Stimulated activated CD8-positive, alpha-beta memory T cell treated with anti-CD3 and anti-CD28 coated beads, Interleukin-7, amount 100 ng/mL, for 1 hour (primary cell): ENCODE measurements around the gene KRT79.

Experiments used
- DNase-seq, 2 donors: peaks; one replicate each; pipeline ENCODE4 v3.0.0-alpha.2; 2020; ENCODE audit warnings: low read depth in 2 of 2

The KRT79 gene

DNA sequence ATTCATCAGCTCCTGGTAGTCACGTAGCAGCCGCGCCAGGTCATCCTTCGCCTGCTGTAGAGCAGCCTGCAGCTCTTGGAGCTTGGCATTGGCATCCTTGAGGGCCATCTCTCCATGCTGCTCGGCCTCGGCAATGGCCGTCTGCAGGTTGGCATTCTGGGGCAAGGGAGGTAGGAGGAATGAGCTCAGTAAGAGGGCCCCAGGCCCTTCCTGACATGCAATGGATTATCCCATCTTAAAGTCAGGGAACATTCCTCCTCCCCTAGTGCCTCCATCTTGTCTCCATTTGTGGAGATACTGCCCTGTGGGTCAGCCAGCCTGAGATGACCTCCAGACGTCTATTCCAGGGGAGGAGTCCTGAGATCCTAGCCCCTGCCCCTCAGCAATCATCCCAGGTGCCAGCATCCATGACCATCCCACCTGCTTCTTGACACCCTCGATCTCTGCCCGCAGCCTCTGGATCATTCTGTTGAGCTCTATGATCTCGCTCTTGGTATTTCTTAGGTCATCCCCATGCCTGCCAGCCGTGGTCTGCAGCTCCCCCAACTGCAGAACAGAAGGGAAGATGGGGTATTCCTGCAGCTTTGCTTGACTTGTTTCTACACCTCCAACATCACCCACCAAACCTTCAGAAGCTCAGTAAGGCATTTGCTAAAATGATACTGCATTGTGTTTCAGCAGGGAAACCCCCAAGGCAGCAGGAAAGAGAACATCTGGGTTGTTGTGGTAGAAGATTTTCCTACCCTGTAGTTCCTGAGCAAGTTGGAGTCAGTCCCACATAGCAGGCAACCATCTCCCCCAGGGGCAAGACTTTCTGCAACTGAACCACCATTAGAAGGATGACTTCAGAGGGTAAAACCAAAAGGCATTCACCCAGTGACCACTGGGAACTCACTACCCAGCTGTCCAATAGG is 42.6 kb downstream of the KRT79 start:
- no peak for DNase-seq

DNA sequence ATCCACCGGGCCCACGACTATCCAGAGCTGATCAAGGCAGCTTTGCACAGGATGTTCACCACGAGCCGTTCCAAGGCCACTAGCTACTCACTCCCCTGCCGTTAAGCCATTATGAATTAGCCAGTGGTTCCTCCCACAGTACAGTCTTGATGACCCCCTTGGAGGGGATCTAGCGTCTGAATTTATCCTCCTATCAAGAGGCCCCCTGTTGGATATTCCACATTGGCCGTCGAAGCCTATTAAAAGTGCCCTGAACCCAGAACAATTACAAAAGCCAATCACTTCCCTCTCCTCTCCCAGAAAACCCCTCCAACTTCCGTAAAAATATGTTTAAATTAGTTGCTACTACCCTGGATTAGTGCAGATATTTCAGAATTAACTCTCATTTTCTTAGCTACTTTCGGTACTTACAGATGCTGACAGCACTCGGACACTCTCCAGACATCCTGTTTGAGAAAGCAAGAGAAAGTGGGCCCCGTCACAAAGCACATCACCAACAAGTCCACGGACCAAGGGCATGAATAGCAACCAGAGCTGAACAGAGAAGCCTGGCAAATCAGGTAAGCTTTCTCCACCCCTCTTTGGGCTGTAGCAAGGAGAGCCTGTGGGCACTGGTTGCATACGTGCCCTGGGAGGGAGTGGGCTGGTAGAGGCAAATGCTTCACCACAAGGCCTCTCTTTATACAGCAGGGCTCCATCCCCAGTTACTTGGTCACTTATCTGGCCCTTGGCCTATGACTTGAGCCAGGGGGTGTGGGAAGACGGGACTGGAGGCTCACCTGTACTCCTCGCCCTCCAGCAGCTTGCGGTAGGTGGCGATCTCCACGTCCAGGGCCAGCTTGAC is 43.5 kb downstream of the KRT79 start:
- DNase-seq, result no peak

DNA sequence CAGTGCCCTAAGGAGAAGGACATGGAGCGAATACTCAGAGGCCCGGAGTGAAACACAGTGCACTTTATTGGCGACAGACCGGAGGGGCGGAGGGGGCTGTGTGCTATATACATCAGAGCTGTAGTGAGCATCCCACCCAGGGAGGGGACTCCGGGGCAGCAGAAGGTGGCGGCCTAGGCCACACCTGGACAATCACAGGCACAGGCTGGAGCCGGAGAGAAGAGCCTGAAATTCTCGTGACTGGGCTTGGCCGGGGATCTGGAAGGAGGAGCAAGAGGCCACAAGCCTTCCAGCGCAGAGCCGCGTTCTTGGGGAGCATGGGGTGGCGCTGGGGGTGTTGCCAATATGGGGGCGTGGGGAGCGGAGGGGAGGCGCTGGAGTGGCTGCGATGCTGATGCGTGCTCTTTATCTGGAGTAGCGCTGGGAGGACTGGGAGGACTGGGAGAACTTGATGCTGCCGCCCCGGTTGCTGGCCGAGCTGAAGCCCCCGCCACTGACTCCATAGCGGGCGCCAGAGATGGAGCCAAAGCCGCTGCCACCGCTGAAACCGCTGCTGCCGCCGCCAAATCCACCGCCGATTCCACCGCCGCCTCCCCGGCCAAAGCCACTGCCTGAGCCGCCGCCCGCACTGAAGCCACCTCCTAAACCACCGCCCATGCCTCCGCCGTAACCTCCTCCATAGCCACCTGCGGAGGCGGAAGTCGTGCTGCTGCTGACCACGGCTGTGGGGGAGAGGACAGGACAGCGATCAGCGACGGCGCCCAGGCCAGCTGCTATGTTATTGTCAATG is 44.3 kb downstream of the KRT79 start:
- no peak for DNase-seq

DNA sequence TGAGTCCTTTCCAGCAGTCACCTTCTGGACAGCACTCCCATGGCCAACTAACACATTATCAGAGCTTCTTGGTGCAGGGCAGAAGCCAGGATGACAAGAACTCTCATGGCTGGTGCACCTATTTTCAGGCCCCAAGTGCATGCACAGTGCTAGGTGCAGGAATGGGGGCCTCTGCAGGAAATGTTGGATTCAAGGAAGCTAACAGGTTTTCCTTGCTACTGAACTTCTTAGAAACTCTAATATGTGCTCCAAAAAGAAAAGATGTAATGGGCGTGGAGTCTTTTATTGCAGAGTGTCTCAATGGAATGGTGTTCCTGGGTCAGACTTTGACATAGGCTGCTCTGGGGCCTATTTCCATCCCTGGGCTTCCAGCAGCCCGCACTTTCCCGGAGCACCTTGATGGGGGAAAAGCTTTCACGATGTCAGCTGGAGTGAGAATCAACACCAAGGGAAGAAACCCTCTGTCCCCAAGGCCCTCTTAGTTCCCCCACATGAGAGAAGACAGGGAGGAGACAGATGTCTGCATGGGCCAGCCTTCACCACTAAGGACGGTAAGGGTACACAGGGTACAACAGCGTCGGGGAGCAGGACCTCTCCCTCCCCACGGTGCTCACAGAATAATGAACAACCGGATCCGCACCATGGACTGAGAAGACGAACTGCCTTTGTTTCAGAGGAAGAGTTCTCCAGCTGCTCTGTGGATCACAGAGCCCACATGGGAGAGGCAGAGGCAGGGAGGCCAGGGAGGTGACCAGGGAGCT is 45.1 kb downstream of the KRT79 start:
- DNase-seq, result no peak

DNA sequence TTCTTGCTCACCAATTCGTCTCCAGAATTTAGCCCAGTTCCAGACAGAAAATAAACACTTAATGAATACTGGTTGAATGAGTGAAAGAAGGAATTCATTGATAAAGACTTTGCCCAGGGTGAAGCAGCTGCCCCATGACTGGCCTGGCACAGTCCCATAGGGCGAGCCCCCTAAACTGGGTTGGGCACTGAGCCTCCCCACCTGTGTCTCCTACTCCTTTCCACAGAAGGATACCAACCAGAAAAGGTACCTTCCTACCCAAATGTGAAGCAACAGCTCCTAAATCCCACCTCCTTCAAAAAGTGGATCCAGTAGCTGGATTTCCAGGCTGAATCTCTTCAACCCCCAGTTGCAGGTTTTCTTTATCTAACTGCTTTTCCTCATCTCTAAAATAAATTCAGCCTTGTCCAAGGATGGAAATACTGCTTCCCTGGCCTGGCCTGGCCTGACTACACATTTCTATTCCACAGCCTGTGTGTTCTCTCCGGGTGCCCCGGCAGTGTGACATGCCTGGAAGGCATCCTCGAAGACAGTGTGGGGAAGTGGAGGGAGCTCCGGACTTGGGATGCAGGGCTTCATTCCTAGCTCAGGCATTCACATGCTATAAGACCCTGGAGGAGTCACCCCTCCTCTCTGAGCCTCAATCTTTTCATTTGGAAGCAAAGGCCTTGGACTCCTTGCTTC is 45.8 kb downstream of the KRT79 start:
- no peak for DNase-seq

DNA sequence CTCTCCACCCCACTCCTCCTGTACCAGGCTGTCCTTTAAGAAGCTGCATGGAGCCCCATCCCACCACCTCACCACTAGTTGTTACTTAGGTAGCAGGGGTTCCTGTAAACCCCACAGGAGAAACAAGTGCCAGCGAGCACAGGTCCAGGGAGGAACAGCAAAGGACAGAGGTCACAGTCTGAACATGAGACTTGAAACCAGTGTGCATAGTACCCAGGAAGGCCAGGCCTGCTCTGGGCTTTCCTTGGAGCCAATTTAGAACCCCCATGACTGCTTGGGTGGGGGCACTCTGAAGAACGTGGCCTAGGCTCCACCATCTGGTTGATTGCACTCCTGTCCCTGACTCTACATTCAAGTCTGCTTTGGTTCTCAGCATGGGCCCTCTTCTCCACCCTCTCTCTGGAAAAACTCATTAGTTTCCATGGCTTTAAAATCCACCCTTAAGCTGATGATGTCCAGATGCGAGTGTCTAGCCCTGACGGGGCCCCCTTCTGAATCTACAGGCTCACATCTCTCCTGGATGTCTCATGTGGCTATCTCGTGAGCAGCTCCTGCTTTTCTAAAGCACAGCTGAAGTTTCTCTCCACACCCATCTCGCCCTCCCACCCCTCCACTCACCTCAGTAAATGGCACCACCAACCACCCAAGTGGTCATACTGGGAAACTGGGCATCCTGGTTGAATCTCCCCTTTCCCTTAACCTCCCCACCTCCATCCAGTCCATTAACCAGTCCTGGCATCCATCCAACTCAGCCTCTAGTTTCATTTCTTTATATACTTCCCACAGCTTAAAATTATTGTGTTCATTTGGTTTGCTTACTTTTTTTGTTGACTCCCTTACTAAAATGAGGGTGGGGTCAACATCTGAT is 46.6 kb downstream of the KRT79 start:
- DNase-seq, result no peak

DNA sequence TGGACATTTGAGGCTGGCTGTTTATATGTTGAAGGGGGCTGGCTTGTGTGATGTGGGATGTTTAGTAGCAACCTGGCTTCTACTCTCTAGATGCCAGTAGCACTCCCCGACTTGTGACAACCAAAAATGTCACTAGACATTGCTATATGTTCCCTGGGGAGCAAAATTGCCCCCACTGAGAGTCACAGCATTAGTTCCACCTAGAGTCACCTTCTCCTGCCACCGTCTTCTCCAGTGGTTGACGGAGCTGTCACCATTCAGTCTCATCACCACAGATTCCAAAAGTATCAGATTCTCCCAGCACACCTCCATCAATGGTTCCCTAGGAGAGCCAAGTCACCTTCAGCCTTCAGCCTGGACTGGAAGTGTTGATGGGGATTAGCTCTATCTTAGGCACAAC is 49.2 kb downstream of the KRT79 start:
- DNase-seq, result no peak

DNA sequence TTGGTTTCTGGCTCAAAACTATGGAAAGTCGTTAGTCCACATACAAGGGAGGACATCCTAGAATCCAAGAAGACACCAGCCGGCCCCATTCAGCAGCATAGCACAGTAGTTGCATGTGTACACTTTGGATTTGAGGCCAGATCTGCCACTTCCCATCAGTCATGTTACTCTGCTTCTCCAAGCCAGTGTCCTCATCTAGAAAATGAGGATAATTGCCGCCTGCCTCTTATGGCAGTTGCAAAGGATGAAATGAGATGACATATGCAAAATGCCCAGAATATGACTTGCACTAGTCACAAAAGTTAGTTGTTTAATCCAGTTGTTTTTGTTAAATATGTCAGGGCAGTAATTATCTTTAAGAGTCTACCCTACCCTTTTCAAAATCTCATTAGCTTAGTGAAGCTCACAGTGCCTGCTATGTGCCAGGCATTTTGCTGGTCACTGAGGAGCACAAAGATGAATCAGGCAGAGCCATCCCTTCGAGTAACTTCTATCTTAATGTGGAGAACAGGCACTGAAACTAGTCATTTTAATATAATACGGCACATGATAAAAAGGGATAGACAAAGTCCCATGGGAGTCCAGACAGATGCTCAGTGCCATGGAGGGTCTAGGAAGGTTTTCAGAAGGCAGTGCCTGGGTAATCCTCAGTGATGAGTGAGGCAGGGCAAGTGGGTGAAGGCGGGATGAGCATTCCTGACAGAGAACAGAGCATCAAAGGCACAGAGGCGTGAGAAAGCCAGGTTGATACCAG is 50.4 kb downstream of the KRT79 start:
- no peak for DNase-seq

DNA sequence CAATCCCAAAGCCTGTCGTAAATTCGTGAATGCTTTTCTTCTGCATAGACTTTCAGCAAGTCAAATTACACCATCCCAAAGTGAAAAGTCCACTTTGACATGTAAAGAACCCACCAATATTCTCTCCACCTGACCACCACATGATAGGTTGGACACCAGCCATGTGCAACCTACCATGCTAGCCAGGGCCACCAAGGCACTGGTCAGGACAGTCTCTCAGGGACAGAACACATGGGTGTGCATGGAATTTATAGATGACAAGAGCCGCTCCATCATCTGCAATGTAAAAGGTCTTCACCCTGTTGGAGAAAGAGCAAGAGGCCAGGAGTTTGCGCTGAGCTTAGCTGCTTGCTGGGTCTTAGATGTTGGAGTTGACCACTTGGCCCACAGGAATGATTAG is 51.6 kb downstream of the KRT79 start:
- DNase-seq, result no peak

DNA sequence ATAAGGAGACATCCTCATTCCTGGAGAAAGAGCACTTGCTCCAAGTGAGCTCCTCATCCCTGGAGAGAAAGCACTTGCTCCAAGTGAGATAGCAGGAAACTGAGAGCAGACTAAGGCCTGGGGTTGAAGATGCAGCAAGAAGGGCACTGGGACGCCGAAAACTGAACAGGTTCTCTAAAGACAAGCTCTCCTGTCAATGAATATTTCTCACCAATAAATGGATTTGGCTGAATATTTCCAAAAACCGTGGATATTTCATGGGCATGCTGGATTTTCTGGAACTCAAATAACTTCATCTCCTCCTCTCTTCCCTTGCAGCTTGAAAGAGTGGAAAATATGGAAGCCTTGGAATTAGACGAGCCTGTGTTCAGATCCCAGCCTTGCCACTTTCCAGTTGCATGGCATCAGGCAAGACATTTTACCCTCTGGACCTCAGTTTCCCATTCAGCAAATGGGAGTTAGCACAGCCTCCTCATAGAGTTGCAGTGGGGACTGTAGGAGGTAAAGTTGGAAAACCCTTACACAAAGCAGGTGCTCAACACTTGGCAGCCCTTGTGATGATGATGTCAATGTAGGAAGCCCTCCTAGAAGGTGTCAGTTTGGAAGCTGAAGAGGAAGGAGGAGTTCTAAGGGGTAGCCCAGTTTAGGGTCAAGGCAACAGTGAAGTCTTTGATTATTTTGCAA is 52.6 kb downstream of the KRT79 start:
- DNase-seq, result no peak

DNA sequence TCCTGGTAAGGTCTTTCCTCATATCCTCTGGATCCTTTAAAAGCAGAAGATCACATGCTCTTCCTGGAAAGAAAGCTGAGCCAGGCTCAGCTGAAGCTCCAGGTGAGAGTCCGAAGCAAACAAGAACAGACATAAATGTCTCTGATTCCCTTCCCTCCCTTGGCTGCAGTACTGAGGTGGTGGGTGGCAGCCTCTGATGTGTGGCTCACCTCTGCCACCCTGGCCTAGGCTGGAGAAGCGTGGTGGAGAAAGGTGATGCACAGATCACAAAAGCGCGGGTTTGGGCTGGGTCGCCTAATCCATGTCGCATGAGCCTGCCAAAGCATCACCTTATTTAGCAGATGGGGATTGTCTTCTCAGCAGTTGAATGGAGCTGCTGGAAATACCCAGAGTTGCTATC is 54.2 kb downstream of the KRT79 start:
- no peak for DNase-seq

DNA sequence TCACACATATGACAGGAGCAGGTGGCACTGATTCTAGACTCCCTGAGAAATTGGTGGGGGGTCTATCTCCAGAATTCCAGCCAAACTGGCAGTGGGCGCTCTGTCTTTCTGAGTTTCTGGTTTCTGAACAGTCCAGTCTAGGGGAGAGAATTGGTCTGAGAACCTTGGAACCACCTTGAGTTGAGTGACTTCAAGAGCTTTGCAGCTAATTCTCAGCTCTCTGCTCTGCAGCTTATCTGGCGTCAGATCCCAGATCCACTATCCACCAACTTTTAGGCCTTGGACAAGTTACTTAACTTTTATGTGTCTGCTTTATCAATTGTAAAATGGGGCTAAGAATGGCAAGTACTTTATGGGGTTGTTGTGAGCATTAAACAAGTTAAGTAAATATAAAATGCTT is 55.3 kb downstream of the KRT79 start:
- no peak for DNase-seq

DNA sequence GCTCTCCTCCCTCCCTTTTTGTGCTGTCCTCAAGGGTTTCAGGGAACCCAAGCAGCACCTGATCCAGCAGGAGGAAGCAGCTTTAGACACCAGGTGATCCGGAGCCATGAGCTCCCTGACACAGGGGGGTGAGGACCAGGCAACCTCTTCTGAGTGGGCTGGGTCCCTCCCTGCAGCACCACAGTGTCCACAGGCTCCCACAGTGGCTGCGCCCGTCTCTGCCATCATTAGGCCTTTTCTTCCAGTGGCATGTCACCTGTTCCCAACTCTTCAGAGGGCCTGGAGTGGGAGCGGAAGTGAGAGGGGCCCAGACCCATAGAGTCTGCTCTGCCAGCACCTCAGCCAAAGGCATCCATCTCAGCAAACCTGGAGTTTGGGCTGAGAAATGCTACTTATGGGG is 56.5 kb downstream of the KRT79 start:
- DNase-seq, result no peak

DNA sequence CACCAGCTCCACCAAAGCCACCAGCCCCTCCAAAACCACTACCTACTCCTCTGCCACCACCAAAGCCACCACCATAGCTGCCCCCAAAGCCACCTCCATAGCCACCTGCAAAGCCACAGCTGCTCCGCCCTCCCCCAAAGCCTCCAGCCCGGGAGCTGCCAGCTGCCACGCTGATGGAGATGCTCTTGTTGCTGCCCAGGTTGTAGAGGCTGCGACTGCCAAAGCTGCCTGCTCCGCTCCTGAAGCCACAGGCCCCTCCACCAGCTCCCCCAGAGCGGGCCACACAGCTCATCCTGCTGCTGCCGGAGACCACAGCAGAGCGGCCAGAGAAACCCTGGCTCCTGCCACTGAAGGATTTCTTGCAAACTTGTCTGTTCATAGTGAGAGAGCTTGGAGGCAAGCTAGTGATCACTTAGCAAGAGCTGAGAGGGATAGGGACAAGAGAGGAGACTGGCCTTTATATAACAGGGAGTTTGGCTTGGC is 57.2 kb downstream of the KRT79 start, which contains the start of gene KRT76:
Gene KRT76, minus strand, starts transcription at position 433 of the 483 bp plus-strand sequence. Its CDS starts 54 bp downstream, at position 379.
- DNase-seq, result no peak

DNA sequence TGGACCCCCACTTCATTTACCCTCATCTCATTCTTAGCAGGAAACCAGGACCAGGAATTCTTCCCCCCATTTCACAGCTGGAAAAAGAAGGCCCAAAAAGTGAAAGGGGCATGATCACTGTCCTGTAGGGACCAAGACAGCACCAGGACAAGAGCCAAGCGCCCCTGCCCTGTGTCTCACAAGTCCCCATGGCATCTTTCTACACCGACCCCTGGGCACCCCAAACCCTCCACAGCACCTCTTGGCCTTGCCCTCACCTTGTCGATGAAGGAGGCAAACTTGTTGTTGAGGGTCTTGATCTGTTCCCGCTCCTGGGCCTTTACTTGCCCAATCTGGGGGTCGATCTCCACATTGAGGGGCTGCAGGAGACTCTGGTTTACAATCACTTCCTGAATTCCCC is 57.7 kb downstream of the KRT79 start:
- DNase-seq, result no peak

DNA sequence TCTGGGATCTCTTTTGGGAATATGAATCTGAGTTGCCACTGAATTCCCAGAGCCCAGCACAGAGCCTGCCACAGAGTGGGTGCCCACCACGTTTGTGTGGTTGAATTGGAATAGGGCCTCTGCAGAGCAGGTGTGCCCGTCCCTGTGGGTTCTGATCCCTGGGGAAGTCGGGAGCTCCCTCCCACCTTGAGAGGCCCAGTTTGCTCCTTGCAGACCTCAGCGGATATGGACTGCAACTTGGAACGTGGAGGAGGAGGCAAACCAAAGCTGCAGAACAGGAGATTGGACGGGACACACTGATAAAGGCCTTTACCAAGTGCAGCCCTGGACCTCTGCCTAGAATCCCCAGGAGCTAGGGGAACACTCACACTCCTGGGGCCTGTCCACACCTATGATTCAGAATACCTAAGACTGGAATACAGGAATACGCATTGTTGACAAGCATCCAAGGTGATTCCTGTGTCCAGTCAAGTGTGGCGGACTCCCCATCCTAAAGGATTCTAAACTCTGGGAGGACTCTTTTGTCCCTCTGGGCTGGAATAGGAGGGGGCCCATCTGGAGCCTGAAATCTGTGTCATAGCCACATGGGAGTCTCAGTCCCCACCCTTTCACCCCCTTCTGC is 59.4 kb downstream of the KRT79 start:
- no peak for DNase-seq

DNA sequence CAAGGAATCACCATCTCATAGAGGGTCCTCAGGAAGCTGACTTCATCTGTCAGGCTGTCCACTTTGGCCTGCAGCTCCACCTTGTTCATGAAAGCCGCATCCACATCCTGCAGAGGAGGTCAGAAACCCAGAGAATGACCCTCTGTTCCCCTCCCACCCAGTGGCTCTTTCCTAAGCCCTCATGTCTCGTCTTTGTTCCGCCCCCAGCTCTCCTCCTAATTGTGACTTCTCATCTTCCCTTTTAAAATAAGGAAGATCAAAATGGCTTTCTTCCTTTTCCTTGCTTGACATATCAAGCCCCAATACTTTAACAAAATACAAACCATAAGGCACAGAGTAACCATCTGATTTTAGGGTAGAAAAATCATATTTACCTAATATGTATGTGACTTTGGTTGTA is 61.3 kb downstream of the KRT79 start:
- no peak for DNase-seq

DNA sequence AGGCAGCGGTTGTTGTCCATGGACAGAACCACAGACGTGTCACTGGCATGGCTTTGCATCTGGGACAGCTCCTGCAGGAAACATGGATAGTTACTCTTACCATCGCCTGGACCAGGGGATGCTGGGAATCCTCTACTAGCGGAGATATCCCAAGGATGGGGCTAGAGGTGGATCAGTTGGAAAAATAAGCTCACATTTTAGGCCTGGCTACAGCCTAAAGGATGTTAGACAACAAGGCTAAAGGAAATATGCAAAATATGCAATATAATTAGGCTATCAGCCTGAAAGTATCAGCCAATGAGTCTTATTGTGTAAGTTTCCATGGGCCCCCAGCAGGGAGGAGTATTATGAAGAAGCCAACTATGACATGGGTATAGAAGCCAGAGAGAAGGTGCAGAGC is 61.9 kb downstream of the KRT79 start:
- no peak for DNase-seq
